PC-3 (cell line): ENCODE results near the gene TRABD2B.

Source experiments
- CTCF ChIP-seq: fragments of 300-600 bp; sonication (generic); conservative IDR thresholded peaks from 2 replicates; pipeline ENCODE4 v1.5.1; 2017; ENCODE audit warnings: antibody characterized with exemption, low read depth, mild to moderate bottlenecking, low read length
- EZH2phosphoT487 ChIP-seq: fragments of 300-600 bp; sonication (generic); IDR thresholded peaks from 2 replicates; pipeline ENCODE4 v1.6.1; 2018; ENCODE audit warnings: mild to moderate bottlenecking, antibody characterized with exemption, low read length, borderline replicate concordance

GRCh38 chr1:48002142-48002541 lies 5.0 kb upstream of the TRABD2B start:
- TF ChIP-seq CTCF (no peak), EZH2phosphoT487 (no peak)
